Liver (tissue), 9 donors: ENCODE measurements around the gene KCNQ1. TPM values are rescaled to one million over a fixed set of nuclear protein-coding genes. Genes with fewer than 3 reads are reported as not detected.

ENCODE experiments used
- DNase-seq: peaks from one replicate; pipeline ENCODE4 v3.0.0-alpha.2; 2017; ENCODE audit warnings: low spot score
- H3K27ac ChIP-seq, 2 donors: one replicate each; pipeline ENCODE4 v1.7.0; 2013; ENCODE audit warnings: inconsistent platforms in 2 of 2, low read length in 2 of 2, control low read depth in 1 of 2, low read depth in 1 of 2, mild to moderate bottlenecking in 1 of 2
- H3K27me3 ChIP-seq, 4 donors: one replicate each; pipeline versions ENCODE4 v1.6.1 to v1.7.0; 2013; ENCODE audit warnings: low read length in 3 of 4, inconsistent platforms in 1 of 4, mild to moderate bottlenecking in 1 of 4, moderate library complexity in 1 of 4; ENCODE audit not compliant: control insufficient read depth in 4 of 4, insufficient read depth in 4 of 4
- H3K36me3 ChIP-seq, 4 donors: one replicate each; pipeline versions ENCODE4 v1.6.1 to v1.7.0; 2013; ENCODE audit warnings: low read length in 3 of 4, mild to moderate bottlenecking in 3 of 4, low read depth in 1 of 4, moderate library complexity in 1 of 4; ENCODE audit not compliant: control insufficient read depth in 4 of 4, insufficient read depth in 3 of 4
- H3K4me1 ChIP-seq, 4 donors: one replicate each; pipeline versions ENCODE4 v1.6.1 to v1.7.0; 2013; ENCODE audit warnings: low read length in 3 of 4, mild to moderate bottlenecking in 3 of 4, moderate library complexity in 1 of 4; ENCODE audit not compliant: control insufficient read depth in 4 of 4, insufficient read depth in 4 of 4
- H3K4me3 ChIP-seq, 3 donors: one replicate each; pipeline versions ENCODE4 v1.6.1 to v1.7.0; 2013; ENCODE audit warnings: low read length in 3 of 3, control low read depth in 1 of 3, low read depth in 1 of 3, mild to moderate bottlenecking in 1 of 3
- H3K9ac ChIP-seq, 2 donors: one replicate each; pipeline ENCODE4 v1.7.0; 2013; ENCODE audit warnings: low read length in 2 of 2, mild to moderate bottlenecking in 2 of 2, moderate library complexity in 2 of 2, control low read depth in 1 of 2, low read depth in 1 of 2
- H3K9me3 ChIP-seq, 4 donors: one replicate each; pipeline versions ENCODE4 v1.6.1 to v1.7.0; 2013; ENCODE audit warnings: low read length in 3 of 4; ENCODE audit not compliant: control insufficient read depth in 4 of 4
- ATF3 ChIP-seq: IDR thresholded peaks from 2 replicates; pipeline ENCODE4 v1.6.1; 2016; ENCODE audit warnings: antibody characterized with exemption
- CTCF ChIP-seq: fragments of 150-350 bp; IDR thresholded peaks from 2 replicates; pipeline ENCODE4 v1.5.1; 2017; ENCODE audit warnings: improper control_type of control experiment, low read depth, low read length; ENCODE audit not compliant: missing input control
- EGR1 ChIP-seq, 2 donors: IDR thresholded peaks; 2 replicates each; pipeline ENCODE4 v1.6.1; 2016 to 2018; ENCODE audit warnings: antibody characterized with exemption in 2 of 2, low read depth in 2 of 2
- FOXA1 ChIP-seq: IDR thresholded peaks from 2 replicates; pipeline ENCODE4 v1.6.1; 2016; ENCODE audit warnings: antibody characterized with exemption
- GABPA ChIP-seq, 2 donors: IDR thresholded peaks in 1 of 2; conservative IDR thresholded peaks in 1 of 2; 2 replicates each; pipeline ENCODE4 v1.6.1; 2016; ENCODE audit warnings: antibody characterized with exemption in 2 of 2, mild to moderate bottlenecking in 1 of 2, moderate library complexity in 1 of 2
- HNF4A ChIP-seq, 2 donors: conservative IDR thresholded peaks; 2 replicates each; pipeline ENCODE4 v1.6.1; 2016; ENCODE audit warnings: antibody characterized with exemption in 2 of 2, mild to moderate bottlenecking in 2 of 2
- HNF4G ChIP-seq: IDR thresholded peaks from 2 replicates; pipeline ENCODE4 v1.6.1; 2016; ENCODE audit warnings: antibody characterized with exemption
- JUND ChIP-seq, 2 donors: IDR thresholded peaks; 2 replicates each; pipeline ENCODE4 v1.6.1; 2016; ENCODE audit warnings: antibody characterized with exemption in 2 of 2
- NR2F2 ChIP-seq: IDR thresholded peaks from 2 replicates; pipeline ENCODE4 v1.6.1; 2016; ENCODE audit warnings: antibody characterized with exemption
- RAD21 ChIP-seq, 2 donors: IDR thresholded peaks; 2 replicates each; pipeline ENCODE4 v1.6.1; 2016; ENCODE audit warnings: antibody characterized with exemption in 2 of 2, mild to moderate bottlenecking in 2 of 2
- REST ChIP-seq: IDR thresholded peaks from 2 replicates; pipeline ENCODE4 v1.6.1; 2016; ENCODE audit warnings: antibody characterized with exemption, mild to moderate bottlenecking
- RXRA ChIP-seq, 2 donors: IDR thresholded peaks; 2 replicates each; pipeline ENCODE4 v1.6.1; 2017 to 2018; ENCODE audit warnings: antibody characterized with exemption in 2 of 2, mild to moderate bottlenecking in 1 of 2
- SP1 ChIP-seq: IDR thresholded peaks from 2 replicates; pipeline ENCODE4 v1.6.1; 2018; ENCODE audit warnings: antibody characterized with exemption, mild to moderate bottlenecking
- TAF1 ChIP-seq: conservative IDR thresholded peaks from 2 replicates; pipeline ENCODE4 v1.6.1; 2016; ENCODE audit warnings: antibody characterized with exemption, mild to moderate bottlenecking
- WGBS: extraction: QIAGEN DNeasy Blood & Tissue Kit; methylation state at CpG from one replicate; pipeline ENCODE4 v1.1.7; 2013; 5-methylcytosine and 5-hydroxymethylcytosine counted together
- polyA plus RNA-seq, 2 donors: library from polyadenylated mRNA; stranded (reverse) in 1 of 2; unstranded in 1 of 2; fragments of 200-250 nt in 1 of 2; fragments of >200 nt in 1 of 2; fragmentation: Nextera tagmentation in 1 of 2; extraction: Ambion mirVana in 1 of 2; gene quantifications; one replicate each; pipeline versions ENCODE4 v1.2.1 to v1.2.3, GENCODE V29; 2013 to 2015
- total RNA-seq, 2 donors: library from RNA; depleted of rRNA; stranded (reverse); fragments of >200 nt; gene quantifications; one replicate each; pipeline ENCODE4 v1.2.3, GENCODE V29; 2014
- donor health status: healthy.
- donor health status: healthy.
- donor health status: healthy.
- donor health status: healthy.
- donor health status: healthy.

Gene KCNQ1
- total and polyA plus RNA-seq, 4 donors = 0.31 to 2.2 (median 1.5) TPM

- TF ChIP-seq HNF4A (conservative IDR thresholded peaks at IDR 0.05) (no peak), RAD21 (IDR thresholded peaks at IDR 0.05) (no peak), SP1 (no peak), FOXA1 (no peak), CTCF (no peak), REST (no peak), GABPA (IDR thresholded peaks at IDR 0.05 in 1 of 2, conservative IDR thresholded peaks at IDR 0.05 in 1 of 2) (no peak), HNF4G (no peak), JUND (IDR thresholded peaks at IDR 0.05) (no peak)
- Histone ChIP-seq H3K4me1 (no peaks in the 10 kb centered on the region), H3K4me3 (no peak overlapping the region), H3K9me3 (no peaks in the 10 kb centered on the region), H3K9ac (no peak overlapping the region), H3K27me3 (no peaks in the 10 kb centered on the region), H3K27ac (no peak overlapping the region), H3K36me3 (no peaks in the 10 kb centered on the region)
- WGBS = 82% methylated on average over 27 of the region's 27 CpGs
- no peak for DNase-seq
These were observed 276.6 kb downstream of the KCNQ1 start for GRCh38 chr11:2721210-2721916.

- no peak overlapping the region for H3K27ac ChIP-seq
- no peaks in the 10 kb centered on the region for H3K27me3 ChIP-seq
- H3K9ac ChIP-seq = no peak overlapping the region
- TF ChIP-seq ATF3 = no peak
- H3K36me3 ChIP-seq = no peaks in the 10 kb centered on the region
- no peak for DNase-seq
- H3K4me1 ChIP-seq = no peaks in the 10 kb centered on the region
- no peak overlapping the region for H3K4me3 ChIP-seq
- no peaks in the 10 kb centered on the region for H3K9me3 ChIP-seq
- WGBS = 88% methylated on average over 15 of the region's 15 CpGs
These were observed 278.1 kb downstream of the KCNQ1 start for GRCh38 chr11:2722955-2723354.

GRCh38 chr11:2724104-2724503 lies 279.3 kb downstream of the KCNQ1 start:
- no peak for DNase-seq
- no peak overlapping the region for H3K4me3 ChIP-seq
- 90% methylated on average over 16 of the region's 16 CpGs for WGBS
- H3K4me1 ChIP-seq = no peaks in the 10 kb centered on the region
- no peaks in the 10 kb centered on the region for H3K36me3 ChIP-seq
- H3K9me3 ChIP-seq = no peaks in the 10 kb centered on the region
- no peaks in the 10 kb centered on the region for H3K27me3 ChIP-seq
- no peak overlapping the region for H3K9ac ChIP-seq
- no peak overlapping the region for H3K27ac ChIP-seq
- TF ChIP-seq EGR1 (IDR thresholded peaks at IDR 0.05; ENCODE audit: low read depth in 2 of 2) (no peak), TAF1 (no peak), REST (no peak), NR2F2 (no peak), RXRA (IDR thresholded peaks at IDR 0.05) (no peak), HNF4G (no peak), FOXA1 (no peak), CTCF (no peak), ATF3 (no peak), JUND (IDR thresholded peaks at IDR 0.05) (no peak), GABPA (IDR thresholded peaks at IDR 0.05 in 1 of 2, conservative IDR thresholded peaks at IDR 0.05 in 1 of 2) (no peak), RAD21 (IDR thresholded peaks at IDR 0.05) (no peak)
